HG02642 (cell line): ENCODE results near the gene MEST.
A peak's percentile ranks its signal among the peaks of the same experiment; 100 is the strongest.
"Not testable (repeated sequence)": the region's sequence is repeated elsewhere in the genome, so short reads cannot be mapped to it uniquely, and the experiment has no call there.

Experiments used
- ATAC-seq: cut with Tn5 transposase; IDR thresholded peaks from one replicate; pipeline ENCODE4 v1.9.1; 2021; ENCODE audit warnings: mild to moderate bottlenecking; ENCODE audit not compliant: unreplicated experiment, poor library complexity

MEST gene

GRCh38 chr7:130481898-130482297, 10.0 kb upstream of the MEST start:
- ATAC-seq, result no peak

- no peak for ATAC-seq
Measured at GRCh38 chr7:130483031-130483430, 8.9 kb upstream of the MEST start.

- no peak for ATAC-seq
Measured at GRCh38 chr7:130485734-130486113, 6.2 kb upstream of the MEST start.

- ATAC-seq, result peak; percentile 54
Measured at GRCh38 chr7:130486114-130486953, 5.6 kb upstream of the MEST start.

- ATAC-seq, result no peak
Measured at GRCh38 chr7:130486954-130487436, 4.9 kb upstream of the MEST start.

GRCh38 chr7:130488392-130489139, 3.3 kb upstream of the MEST start:
- ATAC-seq, result no peak

GRCh38 chr7:130489140-130489983, 2.5 kb upstream of the MEST start:
- no peak for ATAC-seq

- ATAC-seq, result no peak
Measured at GRCh38 chr7:130490311-130490791, 1.5 kb upstream of the MEST start.

- no peak for ATAC-seq
Measured at GRCh38 chr7:130490888-130491804, 739 bp upstream of the MEST start.

GRCh38 chr7:130492523-130493274, 814 bp downstream of the MEST start:
- no peak for ATAC-seq

GRCh38 chr7:130493275-130493873, 1.5 kb downstream of the MEST start:
- no peak for ATAC-seq

- ATAC-seq, result no peak
Measured at GRCh38 chr7:130494431-130494858, 2.6 kb downstream of the MEST start.

GRCh38 chr7:130500463-130500862, 8.6 kb downstream of the MEST start:
- ATAC-seq, result no peak

- no peak for ATAC-seq
Measured at GRCh38 chr7:130500910-130501309, 9.0 kb downstream of the MEST start.

GRCh38 chr7:130505753-130506152, 13.9 kb downstream of the MEST start:
- no peak for ATAC-seq

GRCh38 chr7:130506358-130506757, 14.5 kb downstream of the MEST start:
- ATAC-seq, result no peak

- ATAC-seq, result not testable (repeated sequence)
Measured at GRCh38 chr7:130512038-130512437, 20.2 kb downstream of the MEST start.

GRCh38 chr7:130513447-130513846, 21.6 kb downstream of the MEST start:
- ATAC-seq, result no peak
